ENCODE results near the gene SLC35G6. TPM values are rescaled to one million over a fixed set of nuclear protein-coding genes. Genes with fewer than 3 reads are reported as not detected.

SLC35G6 gene
- total RNA-seq, 2 donors from 2014 or later = 0.25 TPM; not detected in 1

DNA sequence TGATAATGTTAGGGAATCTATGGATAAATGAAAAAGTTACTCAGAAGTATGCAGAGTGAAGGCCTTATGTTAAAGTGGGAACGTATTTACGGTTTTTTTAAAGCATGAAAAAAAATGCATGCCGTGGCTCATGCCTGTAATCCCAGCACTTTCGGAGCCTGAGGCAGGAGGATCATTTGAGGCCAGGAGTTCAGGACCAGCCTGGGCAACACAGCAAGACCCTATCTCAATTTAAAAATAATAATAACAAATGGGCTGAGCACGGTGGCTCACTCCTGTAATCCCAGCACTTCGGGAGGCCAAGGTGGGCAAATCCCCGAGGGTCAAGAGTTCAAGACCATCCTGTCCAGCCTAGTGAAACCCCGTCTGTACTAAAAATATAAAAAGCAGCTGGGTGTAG, 8.9 kb downstream of the SLC35G6 start:
- no peak overlapping the region for H3K27ac Mint-ChIP-seq
- H3K9me3 Mint-ChIP-seq = no peaks in the 10 kb centered on the region
- H3K27me3 Mint-ChIP-seq (ENCODE audit: low read depth) = no peaks in the 10 kb centered on the region
- peaks cover 14 to 23% of the 10 kb centered on the region in 2 donors for H3K36me3 Mint-ChIP-seq (ENCODE audit: insufficient read depth in 2 of 2)
- ATAC-seq (replicated peaks in 1 of 2) (no peak), DNase-seq (no peak)
- H3K4me3 Mint-ChIP-seq = peak overlapping the region in 1 of 2 donors; percentile 2
- peaks cover 70% of the 10 kb centered on the region for H3K4me1 Mint-ChIP-seq (ENCODE audit: low read depth)

DNA sequence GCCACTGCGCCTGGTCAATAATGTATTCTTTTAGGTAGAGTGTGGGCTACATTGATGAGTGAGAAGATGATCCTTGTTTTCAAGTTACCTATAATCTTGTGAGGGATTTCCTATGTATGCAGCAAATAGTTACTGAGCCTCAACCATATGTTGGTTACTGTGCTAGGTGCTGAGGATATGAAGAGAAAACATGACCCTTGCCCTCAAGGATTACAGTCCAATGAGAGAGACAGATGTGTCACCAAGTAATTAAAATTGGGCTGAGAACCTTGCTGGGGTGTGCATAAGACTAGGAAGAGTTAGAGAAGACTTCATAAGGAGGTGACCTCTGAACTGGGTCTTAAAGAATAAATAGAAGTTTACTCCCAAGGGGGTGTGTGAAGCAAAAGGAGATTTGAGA, 10.3 kb downstream of the SLC35G6 start:
- ATAC-seq (replicated peaks in 1 of 2) (no peak), DNase-seq (no peak)
- no peaks in the 10 kb centered on the region for H3K9me3 Mint-ChIP-seq
- no peaks in the 10 kb centered on the region for H3K27me3 Mint-ChIP-seq (ENCODE audit: low read depth)
- H3K36me3 Mint-ChIP-seq (ENCODE audit: insufficient read depth in 2 of 2) = peaks cover 11 to 26% of the 10 kb centered on the region in 2 donors
- H3K4me1 Mint-ChIP-seq (ENCODE audit: low read depth) = peaks cover 57% of the 10 kb centered on the region
- H3K27ac Mint-ChIP-seq = peak overlapping the region; percentile 88
- peak overlapping the region; percentile 6 to 21 for H3K4me3 Mint-ChIP-seq

DNA sequence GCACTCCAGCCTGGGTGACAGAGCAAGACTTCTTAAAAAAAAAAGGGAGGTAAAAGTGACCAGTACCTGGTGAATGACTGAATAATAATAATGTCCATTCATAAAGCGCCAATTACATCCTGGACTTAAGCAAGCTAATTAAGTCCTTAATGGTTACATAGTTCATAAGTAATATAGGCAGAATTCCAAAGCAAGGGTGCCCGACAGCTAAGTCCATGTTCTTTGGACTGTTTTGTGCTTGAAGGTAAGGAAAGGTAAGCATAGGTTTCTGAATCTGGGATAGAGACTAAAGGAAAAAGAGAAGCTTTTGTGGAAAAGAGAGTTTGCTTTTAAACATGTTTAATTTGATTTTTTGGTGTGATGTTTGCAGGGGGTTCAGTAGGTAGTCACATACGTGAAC, 12.7 kb downstream of the SLC35G6 start:
- Mint-ChIP-seq H3K36me3 (ENCODE audit: insufficient read depth in 2 of 2) (peaks cover 18 to 30% of the 10 kb centered on the region in 2 donors), H3K4me3 (no peak overlapping the region), H3K27ac (no peak overlapping the region), H3K9me3 (no peaks in the 10 kb centered on the region), H3K4me1 (ENCODE audit: low read depth) (peaks cover 36% of the 10 kb centered on the region), H3K27me3 (ENCODE audit: low read depth) (no peaks in the 10 kb centered on the region)
- ATAC-seq (replicated peaks in 1 of 2) (no peak), DNase-seq (no peak)

DNA sequence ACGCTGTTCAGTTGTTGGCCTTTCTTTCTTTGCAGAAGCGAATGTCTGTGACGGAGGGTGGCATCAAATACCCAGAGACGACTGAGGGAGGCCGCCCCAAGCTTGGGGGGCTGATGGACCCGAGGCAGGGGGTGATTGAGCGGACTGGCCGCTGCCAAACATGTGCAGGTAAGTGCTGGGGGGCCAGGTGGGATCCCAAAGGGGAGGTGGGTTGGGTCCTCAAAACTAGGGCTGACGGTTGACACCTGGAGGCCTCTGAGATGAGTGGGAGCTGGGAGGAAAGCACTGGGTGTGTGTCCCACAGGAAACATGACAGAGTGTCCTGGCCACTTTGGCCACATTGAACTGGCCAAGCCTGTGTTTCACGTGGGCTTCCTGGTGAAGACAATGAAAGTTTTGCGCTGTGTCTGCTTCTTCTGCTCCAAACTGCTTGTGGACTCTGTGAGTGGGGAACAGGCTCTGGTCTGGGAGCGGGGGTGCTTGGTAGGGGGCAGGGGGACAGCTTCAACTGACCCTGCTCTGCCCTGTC, 14.7 kb downstream of the SLC35G6 start:
- H3K4me3 Mint-ChIP-seq = no peak overlapping the region
- no peak for DNase-seq
- H3K27ac Mint-ChIP-seq = no peak overlapping the region
- peaks cover 20% of the 10 kb centered on the region for H3K4me1 Mint-ChIP-seq (ENCODE audit: low read depth)
- H3K36me3 Mint-ChIP-seq (ENCODE audit: insufficient read depth in 2 of 2) = peaks cover 19 to 38% of the 10 kb centered on the region in 2 donors
- no peaks in the 10 kb centered on the region for H3K9me3 Mint-ChIP-seq
- H3K27me3 Mint-ChIP-seq (ENCODE audit: low read depth) = no peaks in the 10 kb centered on the region
- ATAC-seq (replicated peaks in 1 of 2) = no peak

DNA sequence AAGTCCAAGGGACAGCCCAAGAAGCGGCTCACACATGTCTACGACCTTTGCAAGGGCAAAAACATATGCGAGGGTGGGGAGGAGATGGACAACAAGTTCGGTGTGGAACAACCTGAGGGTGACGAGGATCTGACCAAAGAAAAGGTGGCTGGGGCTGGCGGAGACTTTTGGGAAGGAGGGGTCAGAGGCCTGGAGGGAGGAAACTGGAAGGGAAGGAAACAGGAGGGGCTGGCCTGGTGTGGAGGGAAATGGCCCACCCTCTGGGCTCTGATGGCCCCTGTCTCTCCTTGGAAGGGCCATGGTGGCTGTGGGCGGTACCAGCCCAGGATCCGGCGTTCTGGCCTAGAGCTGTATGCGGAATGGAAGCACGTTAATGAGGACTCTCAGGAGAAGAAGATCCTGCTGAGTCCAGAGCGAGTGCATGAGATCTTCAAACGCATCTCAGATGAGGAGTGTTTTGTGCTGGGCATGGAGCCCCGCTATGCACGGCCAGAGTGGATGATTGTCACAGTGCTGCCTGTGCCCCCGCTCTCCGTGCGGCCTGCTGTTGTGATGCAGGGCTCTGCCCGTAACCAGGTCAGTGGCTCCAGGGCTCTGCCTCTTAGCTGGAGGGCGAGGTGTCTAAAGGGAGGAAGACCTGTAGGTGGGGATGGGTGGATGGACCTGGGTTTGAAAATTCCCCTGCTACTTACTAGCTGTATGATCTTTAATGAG, 15.4 kb downstream of the SLC35G6 start:
- no peaks in the 10 kb centered on the region for H3K27me3 Mint-ChIP-seq (ENCODE audit: low read depth)
- no peak overlapping the region for H3K4me3 Mint-ChIP-seq
- peaks cover 22 to 42% of the 10 kb centered on the region in 2 donors for H3K36me3 Mint-ChIP-seq (ENCODE audit: insufficient read depth in 2 of 2)
- peak overlapping the region; percentile 76 for H3K27ac Mint-ChIP-seq
- H3K4me1 Mint-ChIP-seq (ENCODE audit: low read depth) = peaks cover 13% of the 10 kb centered on the region
- DNase-seq = no peak
- H3K9me3 Mint-ChIP-seq = no peaks in the 10 kb centered on the region
- ATAC-seq (replicated peaks in 1 of 2) = peak in 1 of 2 donors; percentile 5

DNA sequence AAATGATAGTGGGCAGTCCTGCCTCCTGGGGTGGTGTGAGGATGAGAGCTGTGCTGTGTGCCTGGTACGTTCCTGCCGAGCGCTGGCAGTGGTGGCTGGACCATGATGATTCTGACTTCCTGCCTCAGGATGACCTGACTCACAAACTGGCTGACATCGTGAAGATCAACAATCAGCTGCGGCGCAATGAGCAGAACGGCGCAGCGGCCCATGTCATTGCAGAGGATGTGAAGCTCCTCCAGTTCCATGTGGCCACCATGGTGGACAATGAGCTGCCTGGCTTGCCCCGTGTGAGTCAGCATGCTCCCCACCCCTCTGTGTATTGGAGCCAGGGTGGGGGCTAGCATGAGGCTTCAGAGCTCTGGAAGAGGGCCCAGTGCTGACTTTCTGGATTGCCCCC, 16.0 kb downstream of the SLC35G6 start:
- H3K4me1 Mint-ChIP-seq (ENCODE audit: low read depth) = peaks cover 9% of the 10 kb centered on the region
- DNase-seq = no peak
- H3K27ac Mint-ChIP-seq = no peak overlapping the region
- H3K9me3 Mint-ChIP-seq = no peaks in the 10 kb centered on the region
- peaks cover 23 to 41% of the 10 kb centered on the region in 2 donors for H3K36me3 Mint-ChIP-seq (ENCODE audit: insufficient read depth in 2 of 2)
- H3K4me3 Mint-ChIP-seq = no peak overlapping the region
- no peak for ATAC-seq (replicated peaks in 1 of 2)
- no peaks in the 10 kb centered on the region for H3K27me3 Mint-ChIP-seq (ENCODE audit: low read depth)

DNA sequence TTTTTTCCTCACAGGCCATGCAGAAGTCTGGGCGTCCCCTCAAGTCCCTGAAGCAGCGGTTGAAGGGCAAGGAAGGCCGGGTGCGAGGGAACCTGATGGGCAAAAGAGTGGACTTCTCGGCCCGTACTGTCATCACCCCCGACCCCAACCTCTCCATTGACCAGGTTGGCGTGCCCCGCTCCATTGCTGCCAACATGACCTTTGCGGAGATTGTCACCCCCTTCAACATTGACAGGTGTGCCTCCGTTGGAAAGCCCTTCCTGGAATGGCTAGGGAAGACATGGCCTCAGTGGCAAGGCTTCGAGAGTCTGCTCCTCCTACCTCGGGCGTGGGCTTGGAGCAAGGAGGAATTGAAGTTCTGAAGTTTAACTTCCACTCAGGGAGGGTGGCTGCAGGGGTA, 16.4 kb downstream of the SLC35G6 start:
- H3K27ac Mint-ChIP-seq = no peak overlapping the region
- no peak for ATAC-seq (replicated peaks in 1 of 2)
- H3K4me3 Mint-ChIP-seq = no peak overlapping the region
- no peaks in the 10 kb centered on the region for H3K27me3 Mint-ChIP-seq (ENCODE audit: low read depth)
- no peaks in the 10 kb centered on the region for H3K9me3 Mint-ChIP-seq
- peaks cover 8% of the 10 kb centered on the region for H3K4me1 Mint-ChIP-seq (ENCODE audit: low read depth)
- H3K36me3 Mint-ChIP-seq (ENCODE audit: insufficient read depth in 2 of 2) = peaks cover 23 to 44% of the 10 kb centered on the region in 2 donors
- no peak for DNase-seq

DNA sequence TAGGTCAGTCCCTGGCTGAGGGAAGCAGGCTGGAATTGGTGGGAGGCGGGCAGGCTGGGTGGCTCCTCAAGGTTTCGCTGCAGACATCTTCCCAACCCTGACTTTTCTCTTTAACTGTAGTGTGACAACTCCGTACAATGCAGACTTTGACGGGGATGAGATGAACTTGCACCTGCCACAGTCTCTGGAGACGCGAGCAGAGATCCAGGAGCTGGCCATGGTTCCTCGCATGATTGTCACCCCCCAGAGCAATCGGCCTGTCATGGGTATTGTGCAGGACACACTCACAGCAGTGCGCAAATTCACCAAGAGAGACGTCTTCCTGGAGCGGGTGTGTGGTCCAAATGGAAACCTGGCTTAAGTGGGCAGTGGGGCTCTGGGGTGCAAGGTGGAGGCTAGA, 17.9 kb downstream of the SLC35G6 start:
- no peaks in the 10 kb centered on the region for H3K4me1 Mint-ChIP-seq (ENCODE audit: low read depth)
- DNase-seq (no peak), ATAC-seq (replicated peaks in 1 of 2) (no peak)
- H3K27ac Mint-ChIP-seq = no peak overlapping the region
- no peak overlapping the region for H3K4me3 Mint-ChIP-seq
- H3K9me3 Mint-ChIP-seq = no peaks in the 10 kb centered on the region
- peaks cover 25 to 43% of the 10 kb centered on the region in 2 donors for H3K36me3 Mint-ChIP-seq (ENCODE audit: insufficient read depth in 2 of 2)
- no peaks in the 10 kb centered on the region for H3K27me3 Mint-ChIP-seq (ENCODE audit: low read depth)

DNA sequence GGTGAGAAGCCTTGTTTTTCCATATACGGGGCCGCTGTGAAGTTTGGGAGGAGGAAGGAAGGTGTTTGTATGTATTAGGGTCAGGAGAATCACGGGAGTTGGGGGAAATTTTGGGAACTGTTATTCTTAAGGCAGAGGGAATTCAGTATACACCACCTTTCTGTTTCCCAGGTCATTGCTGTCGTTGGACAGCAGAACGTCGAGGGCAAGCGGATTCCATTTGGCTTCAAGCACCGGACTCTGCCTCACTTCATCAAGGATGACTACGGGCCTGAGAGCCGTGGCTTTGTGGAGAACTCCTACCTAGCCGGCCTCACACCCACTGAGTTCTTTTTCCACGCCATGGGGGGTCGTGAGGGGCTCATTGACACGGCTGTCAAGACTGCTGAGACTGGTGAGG, 20.5 kb downstream of the SLC35G6 start:
- no peak overlapping the region for H3K27ac Mint-ChIP-seq
- H3K4me1 Mint-ChIP-seq (ENCODE audit: low read depth) = no peaks in the 10 kb centered on the region
- DNase-seq (no peak), ATAC-seq (replicated peaks in 1 of 2) (no peak)
- H3K9me3 Mint-ChIP-seq = no peaks in the 10 kb centered on the region
- no peak overlapping the region for H3K4me3 Mint-ChIP-seq
- H3K27me3 Mint-ChIP-seq (ENCODE audit: low read depth) = no peaks in the 10 kb centered on the region
- H3K36me3 Mint-ChIP-seq (ENCODE audit: insufficient read depth in 2 of 2) = peaks cover 24 to 52% of the 10 kb centered on the region in 2 donors

DNA sequence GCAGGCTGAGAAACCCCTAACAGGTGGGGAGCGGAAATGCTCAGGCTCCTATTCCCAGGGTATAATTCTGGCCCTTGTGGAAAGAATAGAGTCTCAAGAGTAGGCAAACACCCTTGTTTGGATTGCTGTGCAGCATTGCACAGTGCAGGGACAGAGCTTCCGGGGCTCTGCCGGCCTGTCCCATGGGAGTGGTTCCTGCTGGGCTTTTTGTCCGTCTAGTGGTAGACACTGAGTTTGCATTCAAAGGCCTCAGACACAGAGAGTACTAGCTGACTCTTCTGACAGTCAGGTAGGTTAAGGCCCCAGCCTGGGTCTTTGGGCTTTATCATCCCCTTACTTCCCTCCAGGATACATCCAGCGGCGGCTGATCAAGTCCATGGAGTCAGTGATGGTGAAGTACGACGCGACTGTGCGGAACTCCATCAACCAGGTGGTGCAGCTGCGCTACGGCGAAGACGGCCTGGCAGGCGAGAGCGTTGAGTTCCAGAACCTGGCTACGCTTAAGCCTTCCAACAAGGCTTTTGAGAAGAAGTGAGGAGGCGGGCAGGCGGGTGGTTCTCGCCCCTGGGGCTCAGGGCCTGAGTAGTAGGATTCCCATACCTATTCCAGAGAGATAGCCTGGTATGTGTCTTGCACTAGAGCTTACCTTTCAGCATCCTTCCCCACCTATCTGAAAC, 21.1 kb downstream of the SLC35G6 start:
- Mint-ChIP-seq H3K9me3 (no peaks in the 10 kb centered on the region), H3K27me3 (ENCODE audit: low read depth) (no peaks in the 10 kb centered on the region), H3K36me3 (ENCODE audit: insufficient read depth in 2 of 2) (peaks cover 20 to 49% of the 10 kb centered on the region in 2 donors), H3K4me3 (no peak overlapping the region), H3K27ac (no peak overlapping the region), H3K4me1 (ENCODE audit: low read depth) (no peaks in the 10 kb centered on the region)
- DNase-seq (no peak), ATAC-seq (replicated peaks in 1 of 2) (no peak)

DNA sequence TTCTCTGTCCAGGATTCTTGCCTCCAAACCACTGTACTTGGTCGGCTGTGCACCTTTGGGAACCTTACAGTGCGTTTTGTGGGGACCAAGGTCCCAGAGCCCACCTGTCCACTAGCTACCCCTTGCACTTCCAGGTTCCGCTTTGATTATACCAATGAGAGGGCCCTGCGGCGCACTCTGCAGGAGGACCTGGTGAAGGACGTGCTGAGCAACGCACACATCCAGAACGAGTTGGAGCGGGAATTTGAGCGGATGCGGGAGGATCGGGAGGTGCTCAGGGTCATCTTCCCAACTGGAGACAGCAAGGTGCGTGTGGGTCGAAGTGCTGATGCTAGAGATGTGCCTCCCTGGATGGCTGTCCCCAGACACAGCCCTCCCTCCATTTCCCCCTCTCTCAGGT, 21.7 kb downstream of the SLC35G6 start:
- peak in 1 of 2 donors; percentile 21 for ATAC-seq (replicated peaks in 1 of 2)
- Mint-ChIP-seq H3K27ac (no peak overlapping the region), H3K9me3 (no peaks in the 10 kb centered on the region), H3K27me3 (ENCODE audit: low read depth) (no peaks in the 10 kb centered on the region), H3K4me3 (no peak overlapping the region), H3K36me3 (ENCODE audit: insufficient read depth in 2 of 2) (peaks cover 20 to 52% of the 10 kb centered on the region in 2 donors), H3K4me1 (ENCODE audit: low read depth) (no peaks in the 10 kb centered on the region)
- no peak for DNase-seq

DNA sequence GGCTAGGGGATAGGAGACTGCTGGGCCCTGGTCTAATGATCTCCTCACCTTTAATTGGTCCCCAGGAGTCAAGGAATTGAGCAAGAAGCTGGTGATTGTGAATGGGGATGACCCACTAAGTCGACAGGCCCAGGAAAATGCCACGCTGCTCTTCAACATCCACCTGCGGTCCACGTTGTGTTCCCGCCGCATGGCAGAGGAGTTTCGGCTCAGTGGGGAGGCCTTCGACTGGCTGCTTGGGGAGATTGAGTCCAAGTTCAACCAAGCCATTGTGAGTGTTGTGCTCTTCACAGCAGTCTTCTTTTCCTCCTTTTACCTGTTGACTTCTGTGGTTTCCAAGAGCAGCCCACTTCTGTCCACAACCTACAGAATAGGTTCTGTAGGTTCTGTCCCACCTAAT, 22.3 kb downstream of the SLC35G6 start:
- H3K4me3 Mint-ChIP-seq = no peak overlapping the region
- no peaks in the 10 kb centered on the region for H3K4me1 Mint-ChIP-seq (ENCODE audit: low read depth)
- H3K36me3 Mint-ChIP-seq (ENCODE audit: insufficient read depth in 2 of 2) = peaks cover 19 to 55% of the 10 kb centered on the region in 2 donors
- DNase-seq = no peak
- no peak for ATAC-seq (replicated peaks in 1 of 2)
- no peaks in the 10 kb centered on the region for H3K9me3 Mint-ChIP-seq
- H3K27ac Mint-ChIP-seq = peak overlapping the region; percentile 5
- H3K27me3 Mint-ChIP-seq (ENCODE audit: low read depth) = no peaks in the 10 kb centered on the region

DNA sequence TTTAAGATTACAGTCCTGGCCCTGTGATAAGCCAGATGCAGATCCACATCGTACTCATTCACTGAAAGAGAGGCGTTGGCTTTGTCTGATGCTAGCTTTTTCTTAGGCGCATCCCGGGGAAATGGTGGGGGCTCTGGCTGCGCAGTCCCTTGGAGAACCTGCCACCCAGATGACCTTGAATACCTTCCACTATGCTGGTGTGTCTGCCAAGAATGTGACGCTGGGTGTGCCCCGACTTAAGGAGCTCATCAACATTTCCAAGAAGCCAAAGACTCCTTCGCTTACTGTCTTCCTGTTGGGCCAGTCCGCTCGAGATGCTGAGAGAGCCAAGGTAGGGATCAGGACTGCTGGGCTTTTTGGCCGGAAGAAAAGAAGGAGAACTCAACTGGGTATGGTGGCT, 26.9 kb downstream of the SLC35G6 start:
- peaks cover 11 to 45% of the 10 kb centered on the region in 2 donors for H3K36me3 Mint-ChIP-seq (ENCODE audit: insufficient read depth in 2 of 2)
- H3K27me3 Mint-ChIP-seq (ENCODE audit: low read depth) = no peaks in the 10 kb centered on the region

More for the DNA sequence above, 26.9 kb downstream of the SLC35G6 start:
- DNase-seq = no peak
- H3K4me1 Mint-ChIP-seq (ENCODE audit: low read depth) = no peaks in the 10 kb centered on the region
- ATAC-seq (replicated peaks in 1 of 2) = no peak
- H3K4me3 Mint-ChIP-seq = no peak overlapping the region
- H3K9me3 Mint-ChIP-seq = no peaks in the 10 kb centered on the region
- no peak overlapping the region for H3K27ac Mint-ChIP-seq

Measured in activated T-cell treated with anti-CD3 and anti-CD28 coated beads, Interleukin-2, amount 50 U/mL, for 72 hours (primary cell).